ENCODE measurements around the gene SPATA6.

SPATA6 gene

GRCh38 chr1:48344373-48344772 is 127.6 kb downstream of the SPATA6 start:
- Histone ChIP-seq H3K4me1 (ENCODE audit: low read depth, poor library complexity, severe bottlenecking) (no peaks in the 10 kb centered on the region), H4K20me1 (ENCODE audit: insufficient read depth) (no peaks in the 10 kb centered on the region), H3K9ac (no peak overlapping the region), H3K79me2 (ENCODE audit: insufficient read depth, low read depth) (no peaks in the 10 kb centered on the region), H3K4me3 (IDR thresholded peaks at IDR 0.05; ENCODE audit: insufficient read depth, low read depth, low read length) (no peak overlapping the region), H3K27me3 (ENCODE audit: insufficient read depth, low read depth) (no peaks in the 10 kb centered on the region), H2AFZ (ENCODE audit: low read depth) (no peak overlapping the region), H3K27ac (no peak overlapping the region), H3K36me3 (ENCODE audit: insufficient read depth) (no peaks in the 10 kb centered on the region), H3K4me2 (no peak overlapping the region)
- TF ChIP-seq CTCF (conservative IDR thresholded peaks at IDR 0.05; ENCODE audit: low read depth, low read length) = no peak

- Histone ChIP-seq H3K79me2 (ENCODE audit: insufficient read depth, low read depth) (no peaks in the 10 kb centered on the region), H3K9ac (no peak overlapping the region), H3K36me3 (ENCODE audit: insufficient read depth) (no peaks in the 10 kb centered on the region), H2AFZ (ENCODE audit: low read depth) (no peak overlapping the region), H3K27ac (no peak overlapping the region), H3K27me3 (ENCODE audit: insufficient read depth, low read depth) (no peaks in the 10 kb centered on the region), H3K4me3 (IDR thresholded peaks at IDR 0.05; ENCODE audit: insufficient read depth, low read depth, low read length) (no peak overlapping the region), H3K4me2 (no peak overlapping the region), H3K4me1 (ENCODE audit: low read depth, poor library complexity, severe bottlenecking) (no peaks in the 10 kb centered on the region), H4K20me1 (ENCODE audit: insufficient read depth) (no peaks in the 10 kb centered on the region)
- no peak for TF ChIP-seq CTCF (conservative IDR thresholded peaks at IDR 0.05; ENCODE audit: low read depth, low read length)
These were observed 130.8 kb downstream of the SPATA6 start for GRCh38 chr1:48341221-48341620.

DNA sequence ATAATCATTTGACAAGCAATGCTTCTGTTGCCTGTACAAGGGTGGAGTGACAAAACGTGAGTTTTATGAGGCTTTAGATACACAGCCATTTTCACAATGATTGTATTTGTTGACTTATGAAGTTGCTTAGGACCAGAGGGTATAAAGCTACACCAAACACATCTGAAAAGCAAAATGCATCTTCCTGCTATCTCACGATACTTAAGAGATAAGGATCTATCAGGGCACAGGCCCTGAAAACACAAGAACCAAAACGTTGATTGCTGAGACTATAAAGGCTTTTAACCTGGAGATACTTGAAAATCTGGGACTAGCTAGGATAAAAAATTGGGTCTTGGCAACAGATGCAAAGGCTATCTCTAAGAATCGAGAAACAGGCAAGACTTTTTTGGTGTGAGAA is 133.7 kb downstream of the SPATA6 start:
- no peaks in the 10 kb centered on the region for H4K20me1 ChIP-seq (ENCODE audit: insufficient read depth)
- H3K27ac ChIP-seq = no peak overlapping the region
- no peak overlapping the region for H2AFZ ChIP-seq (ENCODE audit: low read depth)
- H3K36me3 ChIP-seq (ENCODE audit: insufficient read depth) = no peaks in the 10 kb centered on the region
- H3K79me2 ChIP-seq (ENCODE audit: insufficient read depth, low read depth) = no peaks in the 10 kb centered on the region
- no peak overlapping the region for H3K4me2 ChIP-seq
- no peaks in the 10 kb centered on the region for H3K27me3 ChIP-seq (ENCODE audit: insufficient read depth, low read depth)
- H3K9ac ChIP-seq = no peak overlapping the region
- no peak for TF ChIP-seq CTCF (conservative IDR thresholded peaks at IDR 0.05; ENCODE audit: low read depth, low read length)
- H3K4me3 ChIP-seq (IDR thresholded peaks at IDR 0.05; ENCODE audit: insufficient read depth, low read depth, low read length) = no peak overlapping the region
- no peaks in the 10 kb centered on the region for H3K4me1 ChIP-seq (ENCODE audit: low read depth, poor library complexity, severe bottlenecking)

- Histone ChIP-seq H3K27me3 (ENCODE audit: insufficient read depth, low read depth) (no peaks in the 10 kb centered on the region), H3K4me1 (ENCODE audit: low read depth, poor library complexity, severe bottlenecking) (no peaks in the 10 kb centered on the region), H3K4me2 (no peak overlapping the region), H3K36me3 (ENCODE audit: insufficient read depth) (no peaks in the 10 kb centered on the region), H3K79me2 (ENCODE audit: insufficient read depth, low read depth) (no peaks in the 10 kb centered on the region), H3K9ac (no peak overlapping the region), H3K27ac (no peak overlapping the region), H3K4me3 (IDR thresholded peaks at IDR 0.05; ENCODE audit: insufficient read depth, low read depth, low read length) (no peak overlapping the region), H4K20me1 (ENCODE audit: insufficient read depth) (no peaks in the 10 kb centered on the region), H2AFZ (ENCODE audit: low read depth) (no peak overlapping the region)
- no peak for TF ChIP-seq CTCF (conservative IDR thresholded peaks at IDR 0.05; ENCODE audit: low read depth, low read length)
These were observed 138.7 kb downstream of the SPATA6 start for GRCh38 chr1:48333316-48333715.

DNA sequence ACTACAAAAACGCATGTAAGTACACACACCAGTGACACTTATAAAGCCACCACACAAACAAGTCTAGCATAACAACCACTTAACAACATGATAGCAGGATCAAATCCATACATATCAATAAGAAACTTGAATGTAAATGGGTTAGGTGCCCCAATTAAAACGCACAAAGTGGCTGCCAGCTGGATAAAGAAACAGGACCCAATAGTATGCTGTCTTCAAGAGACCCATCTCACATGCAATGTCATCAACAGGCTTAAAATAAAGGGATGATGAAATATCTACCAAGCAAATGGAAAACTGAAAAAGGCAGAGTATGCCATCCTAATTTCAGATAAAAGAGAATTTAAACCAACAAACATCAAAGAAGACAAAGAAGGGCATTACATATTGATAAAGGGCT is 139.9 kb downstream of the SPATA6 start:
- no peak for TF ChIP-seq CTCF (conservative IDR thresholded peaks at IDR 0.05; ENCODE audit: low read depth, low read length)
- Histone ChIP-seq H4K20me1 (ENCODE audit: insufficient read depth) (no peaks in the 10 kb centered on the region), H3K4me3 (IDR thresholded peaks at IDR 0.05; ENCODE audit: insufficient read depth, low read depth, low read length) (no peak overlapping the region), H3K79me2 (ENCODE audit: insufficient read depth, low read depth) (no peaks in the 10 kb centered on the region), H3K27me3 (ENCODE audit: insufficient read depth, low read depth) (no peaks in the 10 kb centered on the region), H3K4me2 (no peak overlapping the region), H2AFZ (ENCODE audit: low read depth) (no peak overlapping the region), H3K36me3 (ENCODE audit: insufficient read depth) (no peaks in the 10 kb centered on the region), H3K9ac (no peak overlapping the region), H3K4me1 (ENCODE audit: low read depth, poor library complexity, severe bottlenecking) (no peaks in the 10 kb centered on the region), H3K27ac (no peak overlapping the region)
